MCF 10A (cell line): ENCODE results near the gene PPFIBP1. TPM values are rescaled to one million over a fixed set of nuclear protein-coding genes. Genes with fewer than 3 reads are reported as not detected.

ENCODE experiments used
- BruUV-seq: library from RNA; stranded (reverse); fragments of 400-500 nt; replicated peaks from 2 replicates; lab custom pipeline; 2021; lab: Mats Ljungman, UMichigan
- CTCF ChIA-PET: fragments of 300-600 bp; sonication (Branson Sonifier 250); formaldehyde crosslinking; extraction: SDS; loops from one replicate; lab custom pipeline; 2021; ENCODE audit warnings: antibody characterized with exemption, inconsistent platforms; lab: Yijun Ruan, JAX
- POLR2A ChIA-PET: fragments of 300-600, 350-650 bp; sonication (Branson Sonifier 250); formaldehyde crosslinking; extraction: SDS; loops from one replicate; lab custom pipeline; 2020; ENCODE audit warnings: antibody characterized with exemption, inconsistent platforms; lab: Yijun Ruan, JAX
- DNase-seq: peaks from one replicate; pipeline ENCODE4 v3.0.0-alpha.2; 2018; ENCODE audit not compliant: unreplicated experiment
- H3K27ac Mint-ChIP-seq: one replicate; pipeline ENCODE4 v1.8.0; 2022; ENCODE audit warnings: mild to moderate bottlenecking, low read depth, mixed read lengths; ENCODE audit not compliant: unreplicated experiment
- H3K27me3 Mint-ChIP-seq: one replicate; pipeline ENCODE4 v1.8.0; 2022; ENCODE audit warnings: mixed read lengths; ENCODE audit not compliant: insufficient read depth, unreplicated experiment
- H3K36me3 Mint-ChIP-seq: one replicate; pipeline ENCODE4 v1.8.0; 2022; ENCODE audit warnings: mild to moderate bottlenecking, moderate library complexity, mixed read lengths; ENCODE audit not compliant: insufficient read depth, unreplicated experiment
- H3K4me1 Mint-ChIP-seq: one replicate; pipeline ENCODE4 v1.8.0; 2022; ENCODE audit warnings: mixed read lengths; ENCODE audit not compliant: insufficient read depth, unreplicated experiment
- H3K4me3 Mint-ChIP-seq: one replicate; pipeline ENCODE4 v1.8.0; 2022; ENCODE audit warnings: mild to moderate bottlenecking, moderate library complexity, mixed read lengths; ENCODE audit not compliant: unreplicated experiment
- H3K9me3 Mint-ChIP-seq: one replicate; pipeline ENCODE4 v1.8.0; 2022; ENCODE audit warnings: mixed read lengths; ENCODE audit not compliant: unreplicated experiment
- intact Hi-C: fragments of 100-400 bp; cut with micrococcal nuclease; formaldehyde crosslinking; loops from 2 replicates; pipeline ENCODE4 v1.14.1; 2022
- total RNA-seq: library from RNA; stranded (reverse); gene quantifications from 2 replicates; pipeline ENCODE4 v1.2.3, GENCODE V29; 2022
- TF ChIP-seq, protein P1 (sequence below): fragments of 200-600 bp; IDR thresholded peaks from one replicate; pipeline ENCODE4 v1.8.0; 2022; ENCODE audit warnings: antibody characterized with exemption, mild to moderate bottlenecking; ENCODE audit not compliant: unreplicated experiment

Gene PPFIBP1
- total RNA-seq, 1 experiment from 2014 or later: 82.6 TPM

- intact Hi-C loops: no loop called here
- TF ChIP-seq, protein P1, sequence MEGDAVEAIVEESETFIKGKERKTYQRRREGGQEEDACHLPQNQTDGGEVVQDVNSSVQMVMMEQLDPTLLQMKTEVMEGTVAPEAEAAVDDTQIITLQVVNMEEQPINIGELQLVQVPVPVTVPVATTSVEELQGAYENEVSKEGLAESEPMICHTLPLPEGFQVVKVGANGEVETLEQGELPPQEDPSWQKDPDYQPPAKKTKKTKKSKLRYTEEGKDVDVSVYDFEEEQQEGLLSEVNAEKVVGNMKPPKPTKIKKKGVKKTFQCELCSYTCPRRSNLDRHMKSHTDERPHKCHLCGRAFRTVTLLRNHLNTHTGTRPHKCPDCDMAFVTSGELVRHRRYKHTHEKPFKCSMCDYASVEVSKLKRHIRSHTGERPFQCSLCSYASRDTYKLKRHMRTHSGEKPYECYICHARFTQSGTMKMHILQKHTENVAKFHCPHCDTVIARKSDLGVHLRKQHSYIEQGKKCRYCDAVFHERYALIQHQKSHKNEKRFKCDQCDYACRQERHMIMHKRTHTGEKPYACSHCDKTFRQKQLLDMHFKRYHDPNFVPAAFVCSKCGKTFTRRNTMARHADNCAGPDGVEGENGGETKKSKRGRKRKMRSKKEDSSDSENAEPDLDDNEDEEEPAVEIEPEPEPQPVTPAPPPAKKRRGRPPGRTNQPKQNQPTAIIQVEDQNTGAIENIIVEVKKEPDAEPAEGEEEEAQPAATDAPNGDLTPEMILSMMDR: no peak
- DNase-seq: no peak
- Mint-ChIP-seq H3K4me1 (no peaks in the 10 kb centered on the region), H3K4me3 (no peak overlapping the region), H3K27me3 (no peaks in the 10 kb centered on the region), H3K36me3 (no peaks in the 10 kb centered on the region), H3K27ac (no peak overlapping the region), H3K9me3 (peaks cover 9% of the 10 kb centered on the region)
- ChIA-PET CTCF (interaction anchor here (1.1 to 1.6 kb wide), 2 partner anchors 75 to 84 kb away, joined by 3 read pairs; no protein-coding TSS in a partner anchor), POLR2A (no interaction called here)
- BruUV-seq: no TSS peak
Measured at GRCh38 chr12:27508736-27509431, 15.1 kb upstream of the PPFIBP1 start.

DNA sequence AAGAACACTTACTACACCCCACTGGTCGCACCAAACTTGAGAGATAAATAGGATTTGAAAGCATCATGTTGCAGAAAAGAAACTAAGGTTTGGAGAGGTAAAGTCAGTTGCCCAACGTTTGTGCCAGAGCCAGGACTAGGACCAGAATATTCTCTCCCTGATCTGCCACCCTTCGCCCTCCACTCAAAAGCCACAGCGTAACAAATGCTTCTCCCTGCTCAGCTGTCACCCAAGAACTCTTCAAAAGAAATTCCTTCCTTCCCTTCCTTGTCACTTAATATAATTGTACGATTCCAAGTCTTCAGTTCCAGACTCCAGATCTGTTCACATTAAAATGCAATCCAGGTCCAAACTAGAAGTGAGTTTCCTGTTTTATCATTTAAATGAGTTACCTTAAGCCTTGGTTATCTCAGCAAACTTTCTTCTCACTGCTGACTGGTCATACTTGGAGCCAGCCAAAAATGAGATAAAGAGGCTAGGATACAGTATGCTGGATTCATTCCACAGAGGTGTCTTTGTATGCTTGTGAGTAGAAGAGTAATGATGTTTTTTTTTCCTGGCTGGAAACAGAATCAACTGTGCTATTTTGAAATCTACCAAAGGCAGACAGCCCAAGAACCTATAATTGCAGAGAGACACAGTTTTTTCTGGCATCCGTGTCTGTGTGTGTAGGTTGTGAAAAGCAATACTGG, 12.8 kb upstream of the PPFIBP1 start:
- Mint-ChIP-seq H3K4me1 (no peaks in the 10 kb centered on the region), H3K27me3 (no peaks in the 10 kb centered on the region), H3K27ac (no peak overlapping the region), H3K36me3 (no peaks in the 10 kb centered on the region), H3K9me3 (peaks cover 8% of the 10 kb centered on the region), H3K4me3 (no peak overlapping the region)
- TF ChIP-seq, protein P1: no peak
- no TSS peak for BruUV-seq
- intact Hi-C loops: no loop called here
- POLR2A ChIA-PET: interaction anchor here (3.1 kb wide), 1 partner anchor 13 kb away, joined by 17 read pairs; the partner anchor contains the start of gene PPFIBP1
- CTCF ChIA-PET: no interaction called here
- DNase-seq: no peak

GRCh38 chr12:27511723-27512045, 12.3 kb upstream of the PPFIBP1 start:
- H3K36me3 Mint-ChIP-seq: no peaks in the 10 kb centered on the region
- ChIA-PET CTCF (interaction anchor here (0.8 kb wide), 1 partner anchor 77 kb away, joined by 4 read pairs; no protein-coding TSS in a partner anchor), POLR2A (interaction anchor here (3.1 kb wide), 1 partner anchor 12 kb away, joined by 17 read pairs; the partner anchor contains the start of gene PPFIBP1)
- H3K9me3 Mint-ChIP-seq: peaks cover 3% of the 10 kb centered on the region
- H3K27me3 Mint-ChIP-seq: no peaks in the 10 kb centered on the region
- H3K4me3 Mint-ChIP-seq: no peak overlapping the region
- BruUV-seq: no TSS peak
- intact Hi-C loops: no loop called here
- TF ChIP-seq, protein P1: no peak
- no peaks in the 10 kb centered on the region for H3K4me1 Mint-ChIP-seq
- no peak for DNase-seq
- H3K27ac Mint-ChIP-seq: no peak overlapping the region

- ChIA-PET POLR2A (interaction anchor here (0.7 to 3.1 kb wide), 2 partner anchors 10 to 197 kb away, joined by 5 to 17 read pairs; partner anchors contain the start of gene PPFIBP1), CTCF (interaction anchor here (0.5 to 1.0 kb wide), 2 partner anchors 78 to 122 kb away, joined by 4 to 5 read pairs; no protein-coding TSS in a partner anchor)
- TF ChIP-seq, protein P1: no peak
- Mint-ChIP-seq H3K4me3 (no peak overlapping the region), H3K4me1 (no peaks in the 10 kb centered on the region), H3K27me3 (no peaks in the 10 kb centered on the region), H3K27ac (no peak overlapping the region), H3K9me3 (no peaks in the 10 kb centered on the region), H3K36me3 (no peaks in the 10 kb centered on the region)
- intact Hi-C loops: no loop called here
- no peak for DNase-seq
- BruUV-seq: no TSS peak
Measured at GRCh38 chr12:27513155-27513824, 10.7 kb upstream of the PPFIBP1 start.
